Measurements from ENCODE around the gene RANBP3.

GRCh38 chr19:5913739-5914357 lies 64.1 kb downstream of the RANBP3 start, which contains the start of gene CAPS:
- peak in 1 of 4 donors; percentile 42 for TF ChIP-seq POLR2A (IDR thresholded peaks at IDR 0.05)
- TF ChIP-seq, protein P1, sequence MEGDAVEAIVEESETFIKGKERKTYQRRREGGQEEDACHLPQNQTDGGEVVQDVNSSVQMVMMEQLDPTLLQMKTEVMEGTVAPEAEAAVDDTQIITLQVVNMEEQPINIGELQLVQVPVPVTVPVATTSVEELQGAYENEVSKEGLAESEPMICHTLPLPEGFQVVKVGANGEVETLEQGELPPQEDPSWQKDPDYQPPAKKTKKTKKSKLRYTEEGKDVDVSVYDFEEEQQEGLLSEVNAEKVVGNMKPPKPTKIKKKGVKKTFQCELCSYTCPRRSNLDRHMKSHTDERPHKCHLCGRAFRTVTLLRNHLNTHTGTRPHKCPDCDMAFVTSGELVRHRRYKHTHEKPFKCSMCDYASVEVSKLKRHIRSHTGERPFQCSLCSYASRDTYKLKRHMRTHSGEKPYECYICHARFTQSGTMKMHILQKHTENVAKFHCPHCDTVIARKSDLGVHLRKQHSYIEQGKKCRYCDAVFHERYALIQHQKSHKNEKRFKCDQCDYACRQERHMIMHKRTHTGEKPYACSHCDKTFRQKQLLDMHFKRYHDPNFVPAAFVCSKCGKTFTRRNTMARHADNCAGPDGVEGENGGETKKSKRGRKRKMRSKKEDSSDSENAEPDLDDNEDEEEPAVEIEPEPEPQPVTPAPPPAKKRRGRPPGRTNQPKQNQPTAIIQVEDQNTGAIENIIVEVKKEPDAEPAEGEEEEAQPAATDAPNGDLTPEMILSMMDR (IDR thresholded peaks at IDR 0.05): no peak

All from upper lobe of left lung (tissue), 4 donors.